T-helper 2 cell treated with Interferon-gamma antibody and Interleukin-4, amounts not matched to agents 5 μg/mL and 100 μg/mL, for 36 hours (primary cell): ENCODE measurements around the gene TMEM270.
"Not testable (repeated sequence)": the region's sequence is repeated elsewhere in the genome, so short reads cannot be mapped to it uniquely, and the experiment has no call there.

ENCODE experiments used
- DNase-seq: peaks from one replicate; pipeline ENCODE4 v3.0.0; 2021; ENCODE audit warnings: low spot score
- H3K27ac Mint-ChIP-seq: one replicate; pipeline ENCODE4 v1.8.0; 2021; ENCODE audit warnings: mild to moderate bottlenecking, mixed read lengths
- H3K27me3 Mint-ChIP-seq: one replicate; pipeline ENCODE4 v1.8.0; 2021; ENCODE audit warnings: low read depth, mixed read lengths
- H3K36me3 Mint-ChIP-seq: one replicate; pipeline ENCODE4 v1.8.0; 2021; ENCODE audit warnings: low read depth, mixed read lengths
- H3K4me1 Mint-ChIP-seq: one replicate; pipeline ENCODE4 v1.8.0; 2021; ENCODE audit warnings: low read depth, mixed read lengths
- H3K4me3 Mint-ChIP-seq: one replicate; pipeline ENCODE4 v1.8.0; 2022; ENCODE audit warnings: mild to moderate bottlenecking, moderate library complexity, mixed read lengths
- H3K9me3 Mint-ChIP-seq: one replicate; pipeline ENCODE4 v1.8.0; 2021; ENCODE audit warnings: mixed read lengths

Gene TMEM270

GRCh38 chr7:73828972-73829371 is 32.0 kb upstream of the TMEM270 start:
- Mint-ChIP-seq H3K36me3 (no peaks in the 10 kb centered on the region), H3K27me3 (peaks cover 14% of the 10 kb centered on the region), H3K4me3 (no peak overlapping the region), H3K27ac (no peak overlapping the region), H3K9me3 (no peaks in the 10 kb centered on the region), H3K4me1 (peaks cover 22% of the 10 kb centered on the region)
- DNase-seq: no peak

- DNase-seq: no peak
- H3K4me1 Mint-ChIP-seq: peaks cover 22% of the 10 kb centered on the region
- H3K27me3 Mint-ChIP-seq: peaks cover 14% of the 10 kb centered on the region
- no peak overlapping the region for H3K4me3 Mint-ChIP-seq
- no peaks in the 10 kb centered on the region for H3K9me3 Mint-ChIP-seq
- no peak overlapping the region for H3K27ac Mint-ChIP-seq
- H3K36me3 Mint-ChIP-seq: no peaks in the 10 kb centered on the region
Measured at GRCh38 chr7:73829505-73829904, 31.5 kb upstream of the TMEM270 start.

- peaks cover 22% of the 10 kb centered on the region for H3K4me1 Mint-ChIP-seq
- H3K36me3 Mint-ChIP-seq: no peaks in the 10 kb centered on the region
- no peak for DNase-seq
- H3K4me3 Mint-ChIP-seq: no peak overlapping the region
- peaks cover 11% of the 10 kb centered on the region for H3K27me3 Mint-ChIP-seq
- H3K9me3 Mint-ChIP-seq: no peaks in the 10 kb centered on the region
- H3K27ac Mint-ChIP-seq: no peak overlapping the region
Measured at GRCh38 chr7:73829921-73830680, 30.9 kb upstream of the TMEM270 start.

DNA sequence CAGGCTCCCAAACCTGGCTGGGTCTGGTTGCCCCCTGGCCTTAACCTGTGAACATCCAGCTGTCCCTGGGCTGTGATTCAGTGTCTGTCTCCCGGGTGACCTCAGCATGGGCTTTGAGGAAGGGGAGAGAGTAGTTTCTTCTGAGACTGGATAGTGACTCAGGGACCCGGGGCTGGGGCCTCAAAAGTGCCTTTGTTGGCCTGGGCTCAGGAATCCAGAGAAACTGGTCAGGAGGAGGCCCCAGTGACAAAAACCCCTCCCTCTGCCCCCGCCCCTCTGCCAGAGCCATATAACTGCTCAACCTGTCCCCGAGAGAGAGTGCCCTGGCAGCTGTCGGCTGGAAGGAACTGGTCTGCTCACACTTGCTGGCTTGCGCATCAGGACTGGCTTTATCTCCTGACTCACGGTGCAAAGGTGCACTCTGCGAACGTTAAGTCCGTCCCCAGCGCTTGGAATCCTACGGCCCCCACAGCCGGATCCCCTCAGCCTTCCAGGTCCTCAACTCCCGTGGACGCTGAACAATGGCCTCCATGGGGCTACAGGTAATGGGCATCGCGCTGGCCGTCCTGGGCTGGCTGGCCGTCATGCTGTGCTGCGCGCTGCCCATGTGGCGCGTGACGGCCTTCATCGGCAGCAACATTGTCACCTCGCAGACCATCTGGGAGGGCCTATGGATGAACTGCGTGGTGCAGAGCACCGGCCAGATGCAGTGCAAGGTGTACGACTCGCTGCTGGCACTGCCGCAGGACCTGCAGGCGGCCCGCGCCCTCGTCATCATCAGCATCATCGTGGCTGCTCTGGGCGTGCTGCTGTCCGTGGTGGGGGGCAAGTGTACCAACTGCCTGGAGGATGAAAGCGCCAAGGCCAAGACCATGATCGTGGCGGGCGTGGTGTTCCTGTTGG is 30.0 kb upstream of the TMEM270 start, which contains the start of gene CLDN4:
Gene CLDN4, plus strand, starts transcription at position 316 of the 903 bp plus-strand sequence. Its CDS starts 206 bp downstream, at position 522.
- no peaks in the 10 kb centered on the region for H3K9me3 Mint-ChIP-seq
- no peak within 1 kb of the TSS for H3K4me3 Mint-ChIP-seq
- no peak for DNase-seq
- H3K27ac Mint-ChIP-seq: no peak within 1 kb of the TSS
- H3K36me3 Mint-ChIP-seq: no peaks in the 10 kb centered on the region
- H3K4me1 Mint-ChIP-seq: peaks cover 22% of the 10 kb centered on the region
- peaks cover 11% of the 10 kb centered on the region for H3K27me3 Mint-ChIP-seq

DNA sequence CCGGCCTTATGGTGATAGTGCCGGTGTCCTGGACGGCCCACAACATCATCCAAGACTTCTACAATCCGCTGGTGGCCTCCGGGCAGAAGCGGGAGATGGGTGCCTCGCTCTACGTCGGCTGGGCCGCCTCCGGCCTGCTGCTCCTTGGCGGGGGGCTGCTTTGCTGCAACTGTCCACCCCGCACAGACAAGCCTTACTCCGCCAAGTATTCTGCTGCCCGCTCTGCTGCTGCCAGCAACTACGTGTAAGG is 29.4 kb upstream of the TMEM270 start:
- no peaks in the 10 kb centered on the region for H3K9me3 Mint-ChIP-seq
- H3K27ac Mint-ChIP-seq: no peak overlapping the region
- peaks cover 11% of the 10 kb centered on the region for H3K27me3 Mint-ChIP-seq
- H3K4me1 Mint-ChIP-seq: peaks cover 21% of the 10 kb centered on the region
- no peaks in the 10 kb centered on the region for H3K36me3 Mint-ChIP-seq
- no peak for DNase-seq
- no peak overlapping the region for H3K4me3 Mint-ChIP-seq

DNA sequence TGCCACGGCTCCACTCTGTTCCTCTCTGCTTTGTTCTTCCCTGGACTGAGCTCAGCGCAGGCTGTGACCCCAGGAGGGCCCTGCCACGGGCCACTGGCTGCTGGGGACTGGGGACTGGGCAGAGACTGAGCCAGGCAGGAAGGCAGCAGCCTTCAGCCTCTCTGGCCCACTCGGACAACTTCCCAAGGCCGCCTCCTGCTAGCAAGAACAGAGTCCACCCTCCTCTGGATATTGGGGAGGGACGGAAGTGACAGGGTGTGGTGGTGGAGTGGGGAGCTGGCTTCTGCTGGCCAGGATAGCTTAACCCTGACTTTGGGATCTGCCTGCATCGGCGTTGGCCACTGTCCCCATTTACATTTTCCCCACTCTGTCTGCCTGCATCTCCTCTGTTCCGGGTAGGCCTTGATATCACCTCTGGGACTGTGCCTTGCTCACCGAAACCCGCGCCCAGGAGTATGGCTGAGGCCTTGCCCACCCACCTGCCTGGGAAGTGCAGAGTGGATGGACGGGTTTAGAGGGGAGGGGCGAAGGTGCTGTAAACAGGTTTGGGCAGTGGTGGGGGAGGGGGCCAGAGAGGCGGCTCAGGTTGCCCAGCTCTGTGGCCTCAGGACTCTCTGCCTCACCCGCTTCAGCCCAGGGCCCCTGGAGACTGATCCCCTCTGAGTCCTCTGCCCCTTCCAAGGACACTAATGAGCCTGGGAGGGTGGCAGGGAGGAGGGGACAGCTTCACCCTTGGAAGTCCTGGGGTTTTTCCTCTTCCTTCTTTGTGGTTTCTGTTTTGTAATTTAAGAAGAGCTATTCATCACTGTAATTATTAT is 28.9 kb upstream of the TMEM270 start:
- Mint-ChIP-seq H3K27me3 (peaks cover 6% of the 10 kb centered on the region), H3K4me3 (no peak overlapping the region), H3K4me1 (peaks cover 16% of the 10 kb centered on the region), H3K27ac (no peak overlapping the region), H3K36me3 (no peaks in the 10 kb centered on the region), H3K9me3 (no peaks in the 10 kb centered on the region)
- DNase-seq: no peak

DNA sequence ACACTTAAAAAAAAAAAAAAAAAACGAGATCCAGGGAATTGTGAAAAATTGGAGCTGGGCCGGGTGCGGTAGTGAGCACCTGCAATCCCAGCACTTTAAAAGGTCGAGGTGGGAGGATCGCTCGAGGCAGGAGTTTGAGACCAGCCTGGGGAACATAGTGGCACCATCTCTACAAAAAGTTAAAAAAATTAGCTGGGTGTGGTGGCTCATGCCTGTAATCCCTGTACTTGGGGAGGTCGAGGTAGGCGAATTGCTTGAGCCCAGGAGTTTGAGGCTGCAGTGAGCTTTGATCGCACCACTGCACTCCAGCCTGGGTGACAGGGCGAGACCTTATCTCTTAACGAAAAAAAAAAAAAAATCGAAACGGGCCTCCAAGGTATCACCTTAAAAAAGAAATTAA is 28.2 kb upstream of the TMEM270 start:
- Mint-ChIP-seq H3K27ac (no peak overlapping the region), H3K4me3 (no peak overlapping the region), H3K4me1 (peaks cover 10% of the 10 kb centered on the region), H3K27me3 (peaks cover 2% of the 10 kb centered on the region), H3K36me3 (no peaks in the 10 kb centered on the region), H3K9me3 (no peaks in the 10 kb centered on the region)
- DNase-seq: no peak

DNA sequence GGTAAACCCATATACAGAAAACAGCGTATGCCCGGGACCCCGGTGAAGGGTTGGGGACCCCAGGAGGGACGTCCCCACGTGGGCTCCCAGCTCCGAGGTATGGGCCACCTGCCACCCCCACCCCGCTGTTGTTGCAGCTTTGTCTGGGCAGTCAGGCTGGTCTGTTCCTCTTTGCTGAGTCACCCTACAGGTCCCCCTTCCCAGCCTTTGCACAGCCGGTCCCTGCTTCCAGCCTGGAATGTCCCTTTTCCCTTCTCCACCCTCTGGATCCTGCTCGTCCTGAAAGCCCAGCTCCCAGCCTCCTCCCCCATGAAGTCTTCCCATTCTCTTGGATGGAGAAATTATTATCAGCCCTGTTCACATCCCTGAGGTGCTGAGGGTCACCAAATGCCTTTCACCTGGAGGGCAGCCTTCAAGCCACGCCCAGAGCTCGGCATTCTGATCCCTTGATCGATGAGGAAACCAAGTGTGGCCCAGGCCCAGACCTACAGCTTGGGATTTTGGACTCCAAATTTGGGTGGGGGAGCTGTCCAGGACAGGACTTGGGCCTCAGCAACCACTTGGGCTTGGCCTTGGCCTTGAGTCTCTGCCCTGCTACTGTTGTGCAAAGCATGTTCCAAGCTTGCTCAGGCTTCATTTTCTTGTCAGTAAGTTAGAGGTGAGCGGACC is 27.6 kb upstream of the TMEM270 start:
- DNase-seq: no peak
- Mint-ChIP-seq H3K9me3 (no peaks in the 10 kb centered on the region), H3K36me3 (no peaks in the 10 kb centered on the region), H3K4me1 (peaks cover 7% of the 10 kb centered on the region), H3K27ac (no peak overlapping the region), H3K27me3 (peaks cover under 1% of the 10 kb centered on the region), H3K4me3 (no peak overlapping the region)

DNA sequence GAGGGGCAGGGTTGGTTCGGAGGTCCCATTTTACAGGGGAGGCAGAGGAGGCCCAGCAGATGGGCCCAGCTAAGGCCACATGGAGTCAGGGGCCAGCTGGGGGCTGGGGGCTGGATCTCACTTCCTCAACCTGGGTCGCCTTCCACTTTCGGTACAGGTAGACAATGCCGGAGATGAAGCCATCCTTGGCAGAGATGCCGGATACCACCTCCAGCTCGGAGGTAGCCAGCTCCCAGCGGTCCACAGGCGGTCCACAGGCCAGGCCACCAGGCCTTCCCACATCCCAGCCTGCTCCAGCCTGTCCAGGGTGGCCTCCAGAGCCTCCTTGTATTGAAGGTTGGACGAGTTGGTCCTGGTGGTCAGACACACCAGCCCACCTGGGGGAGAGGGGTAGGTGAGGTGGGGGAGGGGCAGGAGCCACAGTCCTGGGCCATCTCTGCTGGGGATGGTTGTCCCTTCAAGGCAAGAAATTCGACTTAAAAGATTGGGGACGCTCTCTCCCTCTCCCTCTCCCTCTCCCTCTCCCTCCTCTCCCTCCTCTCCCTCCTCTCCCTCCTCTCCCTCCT is 26.2 kb upstream of the TMEM270 start:
- DNase-seq: no peak
- Mint-ChIP-seq H3K4me3 (no peak overlapping the region), H3K4me1 (peaks cover 5% of the 10 kb centered on the region), H3K27ac (no peak overlapping the region), H3K36me3 (no peaks in the 10 kb centered on the region), H3K9me3 (no peaks in the 10 kb centered on the region), H3K27me3 (no peaks in the 10 kb centered on the region)

DNA sequence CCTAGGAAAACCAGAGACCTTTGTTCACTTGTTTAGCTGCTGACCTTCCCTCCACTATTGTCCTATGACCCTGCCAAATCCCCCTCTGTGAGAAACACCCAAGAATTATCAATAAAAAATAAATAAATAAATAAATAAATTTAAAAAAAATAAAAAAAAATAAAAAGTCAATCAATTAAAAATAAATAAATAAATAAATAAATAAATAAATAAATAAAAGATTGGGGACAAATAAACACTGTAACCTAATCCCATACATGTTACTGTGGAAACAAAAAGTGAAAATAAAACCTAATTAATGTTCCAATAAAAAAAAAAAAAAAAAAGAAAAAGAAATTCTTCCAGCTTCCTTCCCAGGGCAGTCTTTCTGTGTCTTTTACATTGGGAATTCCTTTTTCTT is 23.8 kb upstream of the TMEM270 start:
- not testable (repeated sequence) for H3K9me3 Mint-ChIP-seq, H3K27me3 Mint-ChIP-seq
- peaks cover 10% of the 10 kb centered on the region for H3K4me1 Mint-ChIP-seq

GRCh38 chr7:73838642-73839041 is 22.3 kb upstream of the TMEM270 start:
- H3K4me3 Mint-ChIP-seq: no peak overlapping the region
- no peak overlapping the region for H3K27ac Mint-ChIP-seq
- no peak for DNase-seq
- no peaks in the 10 kb centered on the region for H3K9me3 Mint-ChIP-seq
- H3K27me3 Mint-ChIP-seq: no peaks in the 10 kb centered on the region
- no peaks in the 10 kb centered on the region for H3K36me3 Mint-ChIP-seq
- peaks cover 13% of the 10 kb centered on the region for H3K4me1 Mint-ChIP-seq

More for the DNA sequence above, 23.8 kb upstream of the TMEM270 start:
- H3K27ac Mint-ChIP-seq, DNase-seq, H3K4me3 Mint-ChIP-seq, H3K36me3 Mint-ChIP-seq: not testable (repeated sequence)

- Mint-ChIP-seq H3K9me3 (no peaks in the 10 kb centered on the region), H3K27ac (peak overlapping the region; percentile 55), H3K27me3 (peaks cover 4% of the 10 kb centered on the region), H3K4me3 (no peak overlapping the region), H3K4me1 (peaks cover 15% of the 10 kb centered on the region), H3K36me3 (no peaks in the 10 kb centered on the region)
- DNase-seq: no peak
Measured at GRCh38 chr7:73839290-73839689, 21.7 kb upstream of the TMEM270 start.
